Measurements from ENCODE around the gene ACOXL.
"Not testable (repeated sequence)": the region's sequence is repeated elsewhere in the genome, so short reads cannot be mapped to it uniquely, and the experiment has no call there.

ACOXL gene

GRCh38 chr2:110927526-110927925 is 195.2 kb downstream of the ACOXL start:
- no peak for DNase-seq (ENCODE audit: low read depth in 2 of 2)

- no peak for DNase-seq (ENCODE audit: low read depth in 2 of 2)
Observed at GRCh38 chr2:110929528-110929927, 197.2 kb downstream of the ACOXL start.

- DNase-seq (ENCODE audit: low read depth in 2 of 2) = no peak
Observed at GRCh38 chr2:110931648-110932047, 199.3 kb downstream of the ACOXL start.

- no peak for DNase-seq (ENCODE audit: low read depth in 2 of 2)
Observed at GRCh38 chr2:110933420-110933819, 201.0 kb downstream of the ACOXL start.

GRCh38 chr2:110934948-110935347 is 202.6 kb downstream of the ACOXL start:
- no peak for DNase-seq (ENCODE audit: low read depth in 2 of 2)

- DNase-seq (ENCODE audit: low read depth in 2 of 2) = no peak
Observed at GRCh38 chr2:110940376-110940910, 208.1 kb downstream of the ACOXL start.

- DNase-seq (ENCODE audit: low read depth in 2 of 2) = no peak
Observed at GRCh38 chr2:110941226-110941625, 208.9 kb downstream of the ACOXL start.

- DNase-seq (ENCODE audit: low read depth in 2 of 2) = no peak
Observed at GRCh38 chr2:110943070-110943634, 210.8 kb downstream of the ACOXL start.

GRCh38 chr2:110946902-110947301 is 214.5 kb downstream of the ACOXL start:
- no peak for DNase-seq (ENCODE audit: low read depth in 2 of 2)

- no peak for DNase-seq (ENCODE audit: low read depth in 2 of 2)
Observed at GRCh38 chr2:110948027-110948674, 215.8 kb downstream of the ACOXL start.

- DNase-seq (ENCODE audit: low read depth in 2 of 2) = no peak
Observed at GRCh38 chr2:110950281-110950680, 217.9 kb downstream of the ACOXL start.

GRCh38 chr2:110955045-110955444 is 222.7 kb downstream of the ACOXL start:
- no peak for DNase-seq (ENCODE audit: low read depth in 2 of 2)

- DNase-seq (ENCODE audit: low read depth in 2 of 2) = no peak
Observed at GRCh38 chr2:110955556-110955955, 223.2 kb downstream of the ACOXL start.

GRCh38 chr2:110957293-110957692 is 224.9 kb downstream of the ACOXL start:
- no peak for DNase-seq (ENCODE audit: low read depth in 2 of 2)

- no peak for DNase-seq (ENCODE audit: low read depth in 2 of 2)
Observed at GRCh38 chr2:110958346-110959119, 226.2 kb downstream of the ACOXL start.

- no peak for DNase-seq (ENCODE audit: low read depth in 2 of 2)
Observed at GRCh38 chr2:110959198-110959597, 226.8 kb downstream of the ACOXL start.

- no peak for DNase-seq (ENCODE audit: low read depth in 2 of 2)
Observed at GRCh38 chr2:110960281-110960680, 227.9 kb downstream of the ACOXL start.

- DNase-seq (ENCODE audit: low read depth in 2 of 2) = no peak
Observed at GRCh38 chr2:110960954-110961353, 228.6 kb downstream of the ACOXL start.

GRCh38 chr2:110961643-110962042 is 229.3 kb downstream of the ACOXL start:
- not testable (repeated sequence) for DNase-seq (ENCODE audit: low read depth in 2 of 2)

GRCh38 chr2:110969696-110970095 is 237.3 kb downstream of the ACOXL start:
- no peak for DNase-seq (ENCODE audit: low read depth in 2 of 2)

- DNase-seq (ENCODE audit: low read depth in 2 of 2) = no peak
Observed at GRCh38 chr2:110970201-110970600, 237.8 kb downstream of the ACOXL start.

GRCh38 chr2:110971811-110972210 is 239.4 kb downstream of the ACOXL start:
- no peak for DNase-seq (ENCODE audit: low read depth in 2 of 2)

GRCh38 chr2:110973262-110973661 is 240.9 kb downstream of the ACOXL start:
- DNase-seq (ENCODE audit: low read depth in 2 of 2) = no peak
